KOPT-K1 (cell line): Measurements from ENCODE around the gene ELF1.
"Not testable (repeated sequence)": the region's sequence is repeated elsewhere in the genome, so short reads cannot be mapped to it uniquely, and the experiment has no call there.

Source experiments
- H3K27ac ChIP-seq: fragments of 200-600 bp; sonication (generic); 2 replicates; pipeline ENCODE4 v1.5.1; 2016; ENCODE audit warnings: antibody characterized with exemption, mild to moderate bottlenecking, low read depth, low read length; ENCODE audit not compliant: poor library complexity, severe bottlenecking
- H3K36me3 ChIP-seq: fragments of 200-600 bp; sonication (generic); 2 replicates; pipeline ENCODE4 v1.5.1; 2017; ENCODE audit warnings: antibody characterized with exemption, mild to moderate bottlenecking, low read length, moderate library complexity; ENCODE audit not compliant: insufficient read depth
- H3K9me3 ChIP-seq: fragments of 200-600 bp; sonication (generic); 2 replicates; pipeline ENCODE4 v1.5.1; 2017; ENCODE audit warnings: antibody characterized with exemption, low read length, mild to moderate bottlenecking; ENCODE audit not compliant: insufficient read depth, poor library complexity, severe bottlenecking

The ELF1 gene

DNA sequence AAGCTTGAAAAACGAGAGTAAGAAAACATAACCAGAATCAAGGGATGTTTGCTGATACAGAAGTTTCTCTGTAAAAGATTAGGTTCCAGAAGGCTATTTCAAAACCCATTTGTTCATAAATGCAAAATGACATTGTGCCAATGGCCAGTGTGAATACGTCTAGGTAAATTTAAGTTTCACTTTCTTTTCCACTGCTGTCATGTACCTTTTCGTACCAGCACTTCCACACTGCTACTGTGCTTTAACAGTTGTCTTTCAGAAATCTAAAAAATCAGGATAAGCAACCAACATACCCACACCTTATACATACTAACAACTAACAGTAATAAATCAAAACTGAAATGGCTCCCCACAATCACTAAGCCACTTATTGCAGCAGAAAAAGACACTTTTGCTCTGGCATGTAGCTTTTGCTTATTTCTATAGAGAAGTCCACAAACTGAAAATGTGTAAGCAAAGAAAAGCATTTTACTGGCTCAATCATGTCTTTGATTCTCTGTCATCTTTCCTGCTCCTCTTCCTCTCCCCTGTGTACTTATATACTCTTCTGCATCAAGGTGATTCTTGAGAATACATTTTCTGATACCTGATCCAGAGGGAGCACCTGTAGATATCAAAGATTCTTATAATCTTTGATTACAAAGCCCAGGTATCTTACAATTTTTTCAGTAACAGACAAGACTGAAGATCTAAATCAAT, 34.3 kb downstream of the ELF1 start:
- H3K27ac ChIP-seq: peak overlapping the region; percentile 74
- peaks cover 7% of the 10 kb centered on the region for H3K36me3 ChIP-seq
- H3K9me3 ChIP-seq: no peaks in the 10 kb centered on the region

DNA sequence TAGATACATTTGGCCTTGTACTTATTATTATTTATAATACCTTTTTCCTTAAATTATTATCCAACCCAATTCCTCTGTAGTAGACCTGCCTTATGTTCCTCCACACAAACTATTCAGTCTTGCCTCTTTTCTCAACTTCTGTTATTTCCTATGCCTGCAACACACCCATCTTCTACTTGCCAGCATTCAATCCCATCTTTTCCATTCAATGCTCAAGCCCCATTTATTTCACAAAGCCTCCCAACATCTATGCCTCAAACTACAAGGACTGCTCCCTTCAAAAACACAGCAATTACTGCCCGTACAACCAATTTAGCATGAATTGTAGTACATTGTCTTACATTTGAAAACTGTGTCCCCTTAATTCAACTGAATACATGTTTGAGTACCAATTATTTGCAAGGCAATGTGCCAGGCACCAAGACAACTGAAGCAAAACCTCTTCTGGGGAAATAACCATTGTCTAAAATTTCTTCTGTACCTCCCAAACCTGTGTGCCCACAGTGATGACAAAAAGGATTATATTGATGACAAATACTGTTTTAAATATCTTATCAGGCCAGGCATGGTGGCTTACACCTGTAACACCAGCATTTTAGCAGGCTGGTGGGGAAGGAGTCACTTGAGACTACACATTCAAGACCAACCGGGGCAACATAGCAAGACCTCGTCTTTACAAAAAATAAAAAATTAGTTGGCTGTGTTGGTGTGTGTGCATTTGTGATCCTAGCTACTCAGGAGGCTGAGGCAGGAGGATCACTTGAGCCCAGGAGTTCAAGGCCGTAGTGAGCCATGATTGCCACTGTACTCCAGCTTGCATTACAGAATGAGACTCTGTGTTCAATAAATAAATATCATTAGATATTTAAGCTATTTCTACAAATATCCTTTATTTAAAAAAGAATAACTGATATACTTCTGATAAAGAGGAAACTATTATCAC, 35.1 kb downstream of the ELF1 start:
- peaks cover 15% of the 10 kb centered on the region for H3K36me3 ChIP-seq
- peak overlapping the region; percentile 74 for H3K27ac ChIP-seq
- H3K9me3 ChIP-seq: no peaks in the 10 kb centered on the region

DNA sequence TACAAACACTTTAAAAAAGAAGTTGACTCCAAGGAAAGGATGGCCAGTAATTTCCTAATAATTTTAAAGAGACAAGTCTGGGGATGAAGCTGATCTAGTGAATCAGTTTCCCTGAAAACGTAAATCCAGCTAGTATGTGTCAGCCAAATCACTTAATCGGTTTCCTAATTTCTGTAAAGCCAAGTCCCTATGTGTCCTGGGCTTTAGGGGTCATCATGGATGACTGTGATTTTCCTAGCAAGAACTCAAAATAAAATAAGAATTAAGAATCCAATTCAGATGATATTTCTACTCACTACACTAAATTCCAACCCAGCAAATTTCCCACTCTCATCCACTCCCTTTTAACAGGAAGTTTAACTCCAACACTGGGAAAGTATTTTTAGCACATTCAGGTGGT, 35.9 kb downstream of the ELF1 start:
- Histone ChIP-seq H3K36me3 (peaks cover 19% of the 10 kb centered on the region), H3K27ac (peak overlapping the region; percentile 74), H3K9me3 (no peaks in the 10 kb centered on the region)

DNA sequence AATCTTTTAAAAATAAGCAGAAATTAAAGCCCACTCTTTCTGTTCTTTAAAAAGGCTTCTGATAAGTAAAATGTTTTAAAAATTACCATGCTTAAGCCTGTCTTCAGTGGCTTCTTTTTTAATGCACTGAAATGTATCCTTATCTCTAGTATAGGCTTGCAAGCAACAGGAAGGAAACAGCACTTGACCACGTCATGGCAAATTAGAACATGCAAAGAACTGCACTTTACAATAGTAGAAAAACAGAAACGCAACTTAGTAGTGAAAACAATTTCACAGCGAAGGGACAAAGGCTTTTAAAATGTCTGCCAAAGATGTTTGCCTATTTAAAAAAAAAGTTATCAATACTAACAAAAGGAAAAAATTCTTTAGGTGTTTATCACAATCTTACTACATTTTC, 36.3 kb downstream of the ELF1 start:
- H3K36me3 ChIP-seq: peaks cover 23% of the 10 kb centered on the region
- H3K9me3 ChIP-seq: no peaks in the 10 kb centered on the region
- peak overlapping the region; percentile 74 for H3K27ac ChIP-seq

DNA sequence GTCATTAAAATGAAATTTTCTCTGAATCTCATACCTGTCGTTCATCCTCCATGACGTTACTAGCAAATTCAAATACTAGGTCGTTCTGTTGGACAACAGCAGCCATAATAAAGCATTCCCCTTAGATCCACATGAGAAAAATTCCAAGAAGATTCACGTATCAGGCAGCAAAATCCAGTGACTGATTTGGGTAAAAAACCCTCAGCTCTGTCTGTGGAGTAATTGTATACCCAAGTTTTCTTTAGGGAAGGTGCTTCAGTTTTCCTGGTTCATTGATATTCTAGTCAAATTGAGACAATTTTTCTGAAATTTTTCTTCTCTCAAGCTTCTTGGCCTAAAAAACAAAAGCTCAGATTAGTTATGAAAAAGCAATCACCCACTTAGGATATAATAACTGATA, 37.2 kb downstream of the ELF1 start:
- H3K9me3 ChIP-seq: no peaks in the 10 kb centered on the region
- H3K36me3 ChIP-seq: peaks cover 30% of the 10 kb centered on the region
- peak overlapping the region; percentile 74 for H3K27ac ChIP-seq

DNA sequence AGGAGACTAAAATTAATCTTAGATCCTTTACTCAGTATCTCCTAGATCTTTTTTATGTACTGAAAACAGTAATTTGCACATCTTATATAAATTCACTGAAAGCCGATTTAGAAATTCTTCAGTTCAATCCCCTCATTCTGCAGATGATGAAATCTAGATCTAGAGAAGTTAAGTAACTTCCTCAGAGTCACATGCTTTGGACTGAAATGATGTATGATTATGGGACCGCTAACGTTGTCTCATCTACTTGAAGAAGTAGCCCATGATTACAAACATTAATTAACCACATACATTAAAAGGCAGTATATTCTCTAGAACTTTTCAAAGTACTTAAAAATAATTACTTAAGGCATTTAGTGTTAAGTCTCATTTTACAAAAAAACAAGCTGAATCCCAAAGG, 37.8 kb downstream of the ELF1 start:
- Histone ChIP-seq H3K36me3 (peaks cover 33% of the 10 kb centered on the region), H3K9me3 (no peaks in the 10 kb centered on the region), H3K27ac (peak overlapping the region; percentile 74)

DNA sequence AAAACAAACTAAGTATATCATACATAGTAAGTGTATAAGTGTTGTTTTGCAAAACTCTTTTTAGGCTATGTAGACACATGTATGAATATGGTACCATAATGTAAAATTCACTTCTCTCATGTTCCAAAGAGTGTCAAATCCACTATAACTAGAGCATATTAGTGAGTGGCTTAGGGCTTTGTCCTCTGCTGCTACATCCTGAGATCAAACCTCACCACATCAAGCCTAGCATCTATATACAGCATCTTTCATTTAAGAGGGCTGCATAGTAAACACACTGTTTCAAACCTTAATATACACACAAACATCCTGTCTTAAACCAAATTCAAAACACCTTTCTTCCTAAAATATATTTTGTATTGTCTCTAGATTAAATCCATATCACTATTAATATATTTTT, 38.7 kb downstream of the ELF1 start:
- H3K9me3 ChIP-seq: no peaks in the 10 kb centered on the region
- H3K27ac ChIP-seq: peak overlapping the region; percentile 74

DNA sequence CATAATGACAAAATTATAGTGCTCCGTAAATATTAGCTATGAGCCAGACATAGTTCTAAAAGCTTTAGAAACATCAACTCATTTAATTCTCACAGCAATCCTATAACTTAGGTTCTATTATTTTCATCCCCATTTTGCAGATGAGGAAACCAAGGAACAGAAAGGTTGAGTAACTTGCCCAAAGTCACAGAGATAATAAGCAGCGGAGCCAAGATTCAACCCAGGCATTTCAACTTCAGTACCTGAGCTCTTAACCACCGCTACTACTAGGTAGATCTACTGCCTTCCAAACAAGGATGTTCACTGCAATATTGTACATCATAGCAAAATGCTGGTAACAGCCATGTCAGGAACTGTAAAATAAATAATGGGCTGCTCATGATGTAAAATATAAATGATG, 39.9 kb downstream of the ELF1 start:
- H3K27ac ChIP-seq: no peak overlapping the region
- H3K9me3 ChIP-seq: no peaks in the 10 kb centered on the region
- H3K36me3 ChIP-seq: peaks cover 40% of the 10 kb centered on the region

More for the DNA sequence above, 38.7 kb downstream of the ELF1 start:
- peaks cover 40% of the 10 kb centered on the region for H3K36me3 ChIP-seq

DNA sequence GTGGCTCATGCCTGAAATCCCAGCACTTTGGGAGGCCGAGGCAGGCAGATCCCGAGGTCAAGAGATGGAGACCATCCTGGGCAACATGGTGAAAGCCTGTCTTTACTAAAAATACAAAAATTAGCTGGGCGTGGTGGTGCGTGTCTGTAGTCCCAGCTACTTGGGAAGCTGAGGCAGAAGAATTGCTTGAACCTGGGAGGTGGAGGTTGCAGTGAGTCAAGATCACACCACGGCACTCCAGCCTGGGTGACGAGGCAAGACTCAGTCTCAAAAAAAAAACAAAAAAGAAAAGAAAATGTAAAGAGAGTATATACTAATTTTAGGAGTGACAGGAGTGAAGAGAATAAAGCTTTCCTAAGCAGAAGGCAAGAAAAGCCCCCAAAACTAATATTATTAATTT, 41.0 kb downstream of the ELF1 start:
- peaks cover 40% of the 10 kb centered on the region for H3K36me3 ChIP-seq
- not testable (repeated sequence) for H3K27ac ChIP-seq, H3K9me3 ChIP-seq

DNA sequence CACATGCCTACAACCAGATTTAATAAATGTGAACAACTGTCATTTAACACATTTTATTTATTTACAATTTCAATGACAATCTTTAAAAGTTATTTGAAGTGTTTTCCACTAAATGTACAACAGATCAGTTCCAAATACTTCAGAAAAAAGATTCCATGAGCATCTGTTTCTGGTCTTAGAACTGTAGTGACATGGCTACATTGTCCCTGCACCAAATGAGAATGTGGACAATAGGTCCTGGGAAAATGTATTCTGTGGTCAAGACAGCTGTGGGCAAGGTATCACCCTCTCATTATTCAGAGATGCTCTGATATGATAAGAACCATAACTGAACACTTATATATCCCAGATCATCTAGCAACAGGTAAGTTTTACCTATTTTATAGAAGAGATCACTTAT, 43.7 kb downstream of the ELF1 start:
- Histone ChIP-seq H3K36me3 (peaks cover 48% of the 10 kb centered on the region), H3K27ac (peak overlapping the region; percentile 33), H3K9me3 (no peaks in the 10 kb centered on the region)

DNA sequence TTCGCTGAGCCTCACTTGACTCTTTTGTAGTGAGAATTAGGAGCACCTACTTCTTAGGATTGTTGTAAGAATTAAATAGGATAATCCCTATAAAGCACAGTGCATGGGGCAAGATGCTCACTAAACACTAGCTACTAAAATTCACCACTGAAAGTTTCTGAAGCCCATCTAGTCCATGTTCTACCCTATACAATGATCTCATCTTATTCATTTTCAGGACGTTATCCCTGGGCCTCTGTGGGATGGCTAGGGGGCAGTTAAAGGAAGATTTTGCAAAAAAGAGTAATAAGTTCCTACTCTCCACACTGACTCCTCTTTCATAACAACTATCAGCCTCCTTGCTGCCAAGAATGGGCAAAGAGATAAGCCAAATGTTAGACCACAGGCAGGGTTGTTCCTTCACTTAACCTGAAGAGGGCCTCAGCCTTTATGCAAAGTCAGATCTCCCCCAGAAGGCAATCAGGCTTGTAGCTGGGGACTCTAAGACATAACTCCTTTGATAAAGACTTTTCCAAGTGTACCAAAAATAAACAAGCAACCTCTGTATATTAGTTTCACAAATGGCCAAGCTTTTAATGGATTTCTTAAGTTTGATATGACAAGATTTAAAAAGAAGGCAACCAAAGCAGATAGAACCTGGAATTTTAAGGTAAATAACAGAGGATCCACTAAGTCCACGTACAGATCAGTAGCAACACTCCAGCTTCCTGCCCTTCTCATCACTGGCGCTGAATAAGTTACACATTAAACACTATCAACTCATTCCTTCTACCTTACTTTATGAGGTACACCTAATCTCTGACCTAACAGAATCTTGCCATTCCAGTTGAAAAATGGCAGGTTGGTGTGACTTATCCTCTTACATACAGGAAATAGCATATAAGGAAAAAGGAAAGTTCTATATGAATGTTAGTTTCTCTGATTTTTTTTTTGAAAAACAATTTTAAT, 44.4 kb downstream of the ELF1 start:
- no peaks in the 10 kb centered on the region for H3K9me3 ChIP-seq
- H3K27ac ChIP-seq: peak overlapping the region; percentile 33
- H3K36me3 ChIP-seq: peaks cover 44% of the 10 kb centered on the region

DNA sequence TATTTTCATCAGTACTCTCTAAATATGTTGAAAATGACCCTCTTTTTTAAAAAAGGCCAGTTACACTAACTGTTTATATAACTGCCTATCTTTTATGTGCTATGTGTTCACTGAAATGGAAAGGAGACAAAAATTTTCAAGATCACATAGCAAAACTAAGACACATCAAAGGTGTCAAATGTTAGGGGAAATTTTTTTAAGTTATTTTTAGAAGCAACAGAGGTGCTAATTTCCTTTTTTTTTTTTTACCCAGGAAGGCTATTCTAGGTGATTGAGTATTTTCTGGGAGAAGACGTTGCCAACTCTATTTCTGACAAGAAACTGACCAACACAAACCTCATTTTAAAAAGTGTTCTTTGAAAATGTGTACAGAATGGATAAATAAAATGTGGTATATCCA, 45.7 kb downstream of the ELF1 start:
- Histone ChIP-seq H3K9me3 (no peaks in the 10 kb centered on the region), H3K36me3 (peaks cover 33% of the 10 kb centered on the region), H3K27ac (peak overlapping the region; percentile 33)

DNA sequence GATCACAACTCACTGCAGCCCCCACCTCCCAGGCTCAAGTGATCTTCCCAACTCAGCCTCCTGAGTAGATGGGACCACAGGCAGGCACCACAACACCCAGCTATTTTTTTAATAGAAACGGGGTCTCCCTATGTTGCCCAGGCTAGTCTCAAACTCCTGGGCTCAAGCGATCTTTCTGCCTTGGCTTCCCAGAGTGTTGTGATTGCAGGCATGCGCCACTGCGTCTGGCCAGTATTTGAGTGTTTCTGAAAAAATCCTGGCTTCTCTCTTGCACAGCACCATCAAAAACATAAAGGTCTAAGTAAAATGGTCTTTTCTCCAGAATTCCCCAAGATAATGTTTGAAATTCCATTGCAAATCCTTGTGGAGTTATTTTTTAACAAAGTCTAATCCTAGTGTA, 47.8 kb downstream of the ELF1 start:
- Histone ChIP-seq H3K36me3 (peaks cover 28% of the 10 kb centered on the region), H3K9me3 (no peaks in the 10 kb centered on the region), H3K27ac (no peak overlapping the region)

DNA sequence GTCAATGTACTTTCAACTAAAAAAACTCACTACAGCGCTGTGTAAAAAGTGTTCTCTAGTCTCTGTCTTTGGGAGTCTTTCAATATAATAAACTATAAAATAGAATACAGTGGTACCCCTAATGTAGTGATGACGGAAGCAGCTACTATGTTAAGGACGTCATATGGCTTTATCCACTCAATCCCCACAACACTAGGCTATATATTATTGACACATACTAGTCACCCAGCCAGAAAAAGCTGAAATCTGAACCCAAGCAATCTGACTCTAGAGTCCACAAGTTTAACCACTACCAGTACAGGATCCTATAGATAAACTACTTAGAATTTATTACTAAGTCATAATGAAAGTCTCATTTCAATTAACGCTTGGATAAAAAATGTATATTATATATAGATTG, 48.3 kb downstream of the ELF1 start:
- Histone ChIP-seq H3K9me3 (no peaks in the 10 kb centered on the region), H3K27ac (no peak overlapping the region), H3K36me3 (peaks cover 23% of the 10 kb centered on the region)
